ENCODE results near the gene DDX10. TPM values are rescaled to one million over a fixed set of nuclear protein-coding genes. Genes with fewer than 3 reads are reported as not detected.

Gene DDX10
- total and polyA plus RNA-seq, 2 of the 8 experiments (the other 6 are each of a cell fraction or from before 2014, with no cell fraction given) = 49.2 to 52.2 TPM

DNA sequence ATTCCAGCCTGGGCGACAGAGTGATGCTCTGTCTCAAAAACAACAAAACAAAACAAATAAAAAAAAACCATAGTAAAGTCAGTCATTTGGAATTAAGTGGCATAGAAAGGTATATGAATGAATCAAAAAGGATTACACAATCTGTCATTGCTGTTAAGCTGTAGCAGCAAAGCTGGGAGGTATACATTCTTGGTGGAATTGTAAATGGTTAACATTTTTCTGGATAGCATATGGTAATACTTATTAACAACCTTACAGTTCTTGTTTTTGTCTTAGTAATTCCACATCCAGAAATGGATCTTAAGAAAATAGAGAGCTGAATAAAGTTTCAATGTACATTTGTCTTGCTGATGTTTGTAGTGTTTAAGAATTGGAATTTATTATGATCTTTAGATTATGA, 30.0 kb downstream of the DDX10 start (continued):
- TF ChIP-seq SUZ12 (IDR thresholded peaks at IDR 0.05; ENCODE audit: low read length) = no peak

Data from H1 (cell line).